HG03432 (cell line): ENCODE measurements around the gene TRIM7.
"Not testable (repeated sequence)": the region's sequence is repeated elsewhere in the genome, so short reads cannot be mapped to it uniquely, and the experiment has no call there.

Experiments
- ATAC-seq: cut with Tn5 transposase; IDR thresholded peaks from one replicate; pipeline ENCODE4 v1.9.1; 2021; ENCODE audit warnings: mild to moderate bottlenecking, moderate library complexity; ENCODE audit not compliant: unreplicated experiment

Gene TRIM7

GRCh38 chr5:181194489-181195248 lies 10.3 kb downstream of the TRIM7 start:
- no peak for ATAC-seq

- ATAC-seq, result no peak
These were observed 11.3 kb downstream of the TRIM7 start for GRCh38 chr5:181193656-181194055.

GRCh38 chr5:181192337-181193046 lies 12.5 kb downstream of the TRIM7 start:
- ATAC-seq, result no peak

- ATAC-seq, result peak; percentile 61
These were observed 13.3 kb downstream of the TRIM7 start for GRCh38 chr5:181191526-181192336.

GRCh38 chr5:181190711-181191525 lies 14.1 kb downstream of the TRIM7 start:
- peak; percentile 4 for ATAC-seq

GRCh38 chr5:181189962-181190710 lies 14.9 kb downstream of the TRIM7 start:
- ATAC-seq, result no peak

- ATAC-seq, result no peak
These were observed 15.5 kb downstream of the TRIM7 start for GRCh38 chr5:181189363-181189961.

GRCh38 chr5:181188700-181189362 lies 16.2 kb downstream of the TRIM7 start:
- ATAC-seq, result peak; percentile 11

- no peak for ATAC-seq
These were observed 17.3 kb downstream of the TRIM7 start for GRCh38 chr5:181187500-181188213.

- ATAC-seq, result no peak
These were observed 18.0 kb downstream of the TRIM7 start for GRCh38 chr5:181186986-181187499.

GRCh38 chr5:181186022-181186421 lies 19.0 kb downstream of the TRIM7 start:
- no peak for ATAC-seq

GRCh38 chr5:181185560-181185959 lies 19.4 kb downstream of the TRIM7 start:
- ATAC-seq, result no peak

GRCh38 chr5:181184845-181185216 lies 20.2 kb downstream of the TRIM7 start:
- no peak for ATAC-seq

GRCh38 chr5:181182651-181183050 lies 22.3 kb downstream of the TRIM7 start:
- ATAC-seq, result no peak

GRCh38 chr5:181181650-181182565 lies 23.1 kb downstream of the TRIM7 start:
- peak; percentile 47 for ATAC-seq

GRCh38 chr5:181177559-181177958 lies 27.4 kb downstream of the TRIM7 start:
- ATAC-seq, result not testable (repeated sequence)
